GM12878 (cell line): ENCODE data around the gene POU6F2. TPM values are rescaled to one million over a fixed set of nuclear protein-coding genes. Genes with fewer than 3 reads are reported as not detected.

Experiments used
- ATAC-seq: fragments of 200-7000 bp; cut with Tn5 transposase; 3 replicates; pipeline ENCODE4 v1.9.1; 2020; ENCODE audit warnings: mild to moderate bottlenecking, moderate library complexity
- BruUV-seq: library from RNA; stranded (reverse); fragments of 400-500 nt; replicated peaks from 2 replicates; lab custom pipeline; 2021; lab: Mats Ljungman, UMichigan
- CTCF ChIA-PET: fragments of 300-600 bp; sonication (Branson Sonifier 250); formaldehyde crosslinking; extraction: SDS; loops from one replicate; lab custom pipeline; 2021; ENCODE audit warnings: inconsistent platforms; lab: Yijun Ruan, JAX
- POLR2A ChIA-PET: fragments of 350-600 bp; formaldehyde crosslinking; extraction: SDS; loops from one replicate; lab custom pipeline; 2021; ENCODE audit warnings: inconsistent platforms; lab: Charles Lee
- RAD21 ChIA-PET: fragments of 300-600 bp; sonication (Branson Sonifier 250); formaldehyde crosslinking; loops from one replicate; lab custom pipeline; 2023; ENCODE audit warnings: antibody characterized with exemption; ENCODE audit not compliant: unreplicated experiment; lab: Charles Lee
- SMC1A ChIA-PET: fragments of 300-600 bp; sonication (Branson Sonifier 250); formaldehyde crosslinking; loops from one replicate; lab custom pipeline; 2023; ENCODE audit not compliant: unreplicated experiment, uncharacterized antibody; lab: Charles Lee
- DNase-seq: peaks from one replicate; pipeline ENCODE4 v3.0.0-alpha.2; 2011; ENCODE audit warnings: low read depth, low spot score
- FAIRE-seq: peaks from 3 replicates; lab custom pipeline; 2011; peaks lifted over from hg19 to GRCh38; lab: Jason Lieb, UNC
- H2AFZ ChIP-seq: 2 replicates; pipeline ENCODE4 v1.6.0; 2011; ENCODE audit warnings: low read depth, low read length, control low read depth; ENCODE audit not compliant: control insufficient read depth
- H3K27ac ChIP-seq: 2 replicates; pipeline ENCODE4 v1.5.1; 2011; ENCODE audit warnings: control low read depth; ENCODE audit not compliant: control insufficient read depth, insufficient read depth
- H3K27me3 ChIP-seq, 2 experiments: replicated peaks in 1 of 2; 2 replicates each; pipeline versions ENCODE4 v1.6.0 to v1.6.1; 2011; ENCODE audit warnings: low read length in 1 of 2; ENCODE audit not compliant: control insufficient read depth in 2 of 2, insufficient read depth in 2 of 2
- H3K36me3 ChIP-seq, 2 experiments: 2 replicates each; pipeline ENCODE4 v1.5.1; 2011; ENCODE audit warnings: low read length in 1 of 2; ENCODE audit not compliant: control insufficient read depth in 2 of 2, insufficient read depth in 2 of 2
- H3K4me1 ChIP-seq: 2 replicates; pipeline ENCODE4 v1.6.1; 2011; ENCODE audit warnings: mild to moderate bottlenecking, low read length, moderate library complexity, mixed read lengths; ENCODE audit not compliant: control insufficient read depth, insufficient read depth
- H3K4me2 ChIP-seq: 2 replicates; pipeline ENCODE4 v1.6.0; 2011; ENCODE audit warnings: control low read depth; ENCODE audit not compliant: control insufficient read depth, insufficient read depth
- H3K4me3 ChIP-seq: fragments of 200-600 bp; sonication (generic); 2 replicates; pipeline ENCODE4 v1.5.1; 2016
- H3K79me2 ChIP-seq: 2 replicates; pipeline ENCODE4 v1.6.0; 2011; ENCODE audit warnings: low read length; ENCODE audit not compliant: control insufficient read depth, insufficient read depth
- H3K9ac ChIP-seq: 2 replicates; pipeline ENCODE4 v1.8.0; 2011; ENCODE audit warnings: low read length, control low read depth, mixed read lengths; ENCODE audit not compliant: control insufficient read depth, insufficient read depth
- H3K9me3 ChIP-seq: replicated peaks from 3 replicates; pipeline ENCODE4 v1.5.1; 2011; ENCODE audit warnings: mild to moderate bottlenecking, low read length; ENCODE audit not compliant: control insufficient read depth, insufficient read depth
- H4K20me1 ChIP-seq: 2 replicates; pipeline ENCODE4 v1.6.0; 2011; ENCODE audit not compliant: control insufficient read depth, insufficient read depth
- BCL3 ChIP-seq: IDR thresholded peaks from 2 replicates; pipeline ENCODE4 v1.6.1; 2011; ENCODE audit warnings: borderline replicate concordance, low read depth, mild to moderate bottlenecking, moderate library complexity, low read length; ENCODE audit not compliant: insufficient read depth, poor library complexity, severe bottlenecking
- BRCA1 ChIP-seq: IDR thresholded peaks from 2 replicates; pipeline ENCODE4 v1.6.1; 2011; ENCODE audit warnings: low read depth, low read length, improper control_type of control experiment
- CHD2 ChIP-seq: IDR thresholded peaks from 2 replicates; pipeline ENCODE4 v1.6.1; 2011; ENCODE audit warnings: low read depth, low read length, improper control_type of control experiment, borderline replicate concordance
- DPF2 ChIP-seq: fragments of 450-650 bp; IDR thresholded peaks from 2 replicates; pipeline ENCODE4 v1.6.1; 2017; ENCODE audit warnings: mild to moderate bottlenecking
- E2F4 ChIP-seq: IDR thresholded peaks from 2 replicates; pipeline ENCODE4 v1.6.1; 2012; ENCODE audit warnings: low read depth, low read length, improper control_type of control experiment
- HDGF ChIP-seq: fragments of 450-650 bp; IDR thresholded peaks from 2 replicates; pipeline ENCODE4 v1.6.1; 2016; ENCODE audit warnings: antibody characterized with exemption
- HSF1 ChIP-seq: fragments of 150-350 bp; IDR thresholded peaks from 2 replicates; pipeline ENCODE4 v1.6.1; 2014; ENCODE audit warnings: mild to moderate bottlenecking, low read depth, low read length
- KDM1A ChIP-seq: fragments of 200-600 bp; sonication (generic); IDR thresholded peaks from 2 replicates; pipeline ENCODE4 v1.6.1; 2016; ENCODE audit warnings: borderline replicate concordance
- NFYB ChIP-seq: IDR thresholded peaks from 2 replicates; pipeline ENCODE4 v1.6.1; 2011; ENCODE audit warnings: low read depth, mild to moderate bottlenecking, low read length, improper control_type of control experiment, moderate library complexity; ENCODE audit not compliant: insufficient read depth
- PAX5 ChIP-seq: IDR thresholded peaks from 2 replicates; pipeline ENCODE4 v1.6.1; 2011; ENCODE audit warnings: low read depth, low read length, borderline replicate concordance
- PBX3 ChIP-seq: IDR thresholded peaks from 2 replicates; pipeline ENCODE4 v1.6.1; 2011; ENCODE audit warnings: mild to moderate bottlenecking, low read depth, low read length, moderate library complexity; ENCODE audit not compliant: insufficient replicate concordance
- RB1 ChIP-seq: fragments of 450-650 bp; formaldehyde crosslinking; IDR thresholded peaks from 2 replicates; pipeline ENCODE4 v1.6.1; 2017; ENCODE audit warnings: mild to moderate bottlenecking, borderline replicate concordance
- RELA ChIP-seq: fragments of 450-650 bp; IDR thresholded peaks from 2 replicates; pipeline ENCODE4 v1.8.0; 2014; ENCODE audit warnings: borderline replicate concordance; ENCODE audit not compliant: partially characterized antibody
- SIX5 ChIP-seq: IDR thresholded peaks from 2 replicates; pipeline ENCODE4 v1.6.1; 2011; ENCODE audit warnings: mild to moderate bottlenecking, low read depth, low read length, moderate library complexity; ENCODE audit not compliant: severe bottlenecking
- SMC3 ChIP-seq: IDR thresholded peaks from 2 replicates; pipeline ENCODE4 v1.6.1; 2011; ENCODE audit warnings: low read length, improper control_type of control experiment, borderline replicate concordance
- SREBF1 ChIP-seq: IDR thresholded peaks from 2 replicates; pipeline ENCODE4 v1.6.1; 2012; ENCODE audit warnings: mild to moderate bottlenecking, low read length
- TCF3 ChIP-seq: IDR thresholded peaks from 2 replicates; pipeline ENCODE4 v1.6.1; 2012; ENCODE audit warnings: low read depth, mild to moderate bottlenecking, low read length, borderline replicate concordance; ENCODE audit not compliant: insufficient read depth
- ZNF24 ChIP-seq: fragments of 450-650 bp; IDR thresholded peaks from 2 replicates; pipeline ENCODE4 v1.6.1; 2017; ENCODE audit warnings: antibody characterized with exemption, mild to moderate bottlenecking
- in situ Hi-C: fragments of 300-500 bp; cut with MboI; formaldehyde crosslinking; loops from 9 replicates; pipeline ENCODE4 v1.14.3; 2018; ENCODE audit warnings: mixed read lengths
- intact Hi-C: fragments of 100-400 bp; cut with micrococcal nuclease; formaldehyde crosslinking; loops from one replicate; pipeline ENCODE4 v1.14.2; 2022; ENCODE audit not compliant: unreplicated experiment
- polyA plus RNA-seq, 11 experiments: library from polyadenylated mRNA; depleted of rRNA in 4 of 11; unstranded in 6 of 11; stranded (reverse) in 5 of 11; fragments of >200 nt; fragmentation: Nextera tagmentation in 4 of 11; fragmentation: Illumina TruSeq in 1 of 11; extraction: Ambion mirVana in 4 of 11; extraction: Trizol in 1 of 11; gene quantifications; 1 replicate in 1 of 11; 2 replicates in 10 of 11; pipeline versions ENCODE4 v1.2.1 to v1.2.3, GENCODE V29; 2011 to 2016; ENCODE audit warnings: inconsistent platforms in 2 of 11, missing spikeins in 2 of 11, low read depth in 1 of 11
- total RNA-seq, 4 experiments: library from RNA; depleted of rRNA in 3 of 4; stranded (reverse); fragments of >200 nt in 3 of 4; fragmentation: Illumina TruSeq in 1 of 4; extraction: Trizol in 1 of 4; gene quantifications; 2 replicates each; pipeline versions ENCODE4 v1.2.1 to v1.2.3, GENCODE V29; 2013 to 2021

The POU6F2 gene
- total and polyA plus RNA-seq, 10 of the 15 experiments (the other 5 are each of a cell fraction or from before 2014, with no cell fraction given): 0.10 TPM; not detected in 9

- TF ChIP-seq NFYB: no peak
- no peak for TF ChIP-seq SMC3
Measured at GRCh38 chr7:39272111-39272510, 294.4 kb downstream of the POU6F2 start (continued).

- no peak for FAIRE-seq
- TF ChIP-seq BCL3 (no peak), E2F4 (no peak), HDGF (no peak), PBX3 (no peak), ZNF24 (no peak), BRCA1 (no peak), RELA (no peak), PAX5 (no peak), RB1 (no peak), TCF3 (no peak), SREBF1 (no peak), DPF2 (no peak), SIX5 (no peak), HSF1 (no peak), CHD2 (no peak), KDM1A (no peak)
- DNase-seq: no peak
- Histone ChIP-seq H4K20me1 (no peaks in the 10 kb centered on the region), H2AFZ (no peak overlapping the region), H3K36me3 (no peaks in the 10 kb centered on the region), H3K27me3 (no peaks in the 10 kb centered on the region), H3K4me2 (no peak overlapping the region), H3K79me2 (no peaks in the 10 kb centered on the region), H3K4me1 (no peaks in the 10 kb centered on the region), H3K9me3 (no peaks in the 10 kb centered on the region), H3K4me3 (no peak overlapping the region), H3K9ac (no peak overlapping the region), H3K27ac (no peak overlapping the region)
- no peak for ATAC-seq
- POLR2A ChIA-PET: no interaction called here
- CTCF ChIA-PET: interaction anchor here (1.0 kb wide), 1 partner anchor 19 kb away, joined by 3 read pairs; no protein-coding TSS in a partner anchor
- SMC1A ChIA-PET: interaction anchor here (1.5 kb wide), 1 partner anchor 15 kb away, joined by 3 read pairs; no protein-coding TSS in a partner anchor
- in situ Hi-C loops (no loop called here), intact Hi-C loops (no loop called here)
- RAD21 ChIA-PET: no interaction called here
- BruUV-seq: no TSS peak
Measured at GRCh38 chr7:39272691-39273090, 295.0 kb downstream of the POU6F2 start.
